Midbrain (tissue), 1 donor: Measurements from ENCODE around the gene DR1.
"Not testable (repeated sequence)": the region's sequence is repeated elsewhere in the genome, so short reads cannot be mapped to it uniquely, and the experiment has no call there.

Experiments used
- DNase-seq: peaks from one replicate; lab custom pipeline; 2025; lab: John Stamatoyannopoulos, UW

DR1 gene

DNA sequence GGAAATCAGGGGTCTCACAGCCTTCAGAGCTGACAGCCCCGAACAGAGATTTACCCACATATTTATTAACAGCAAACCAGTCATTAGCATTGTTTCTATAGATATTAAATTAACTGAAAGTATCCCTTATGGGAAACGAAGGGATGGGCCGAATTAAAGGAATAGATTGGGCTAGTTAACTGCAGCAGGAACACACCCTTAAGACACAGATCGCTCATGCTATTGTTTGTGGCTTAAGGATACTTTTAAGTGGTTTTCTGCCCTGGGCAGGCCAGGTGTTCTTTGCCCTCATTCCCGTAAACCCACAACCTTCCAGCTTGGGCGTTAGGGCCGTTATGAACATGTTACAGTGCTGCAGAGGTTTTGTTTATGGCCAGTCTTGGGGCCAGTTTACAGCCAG is 40.6 kb downstream of the DR1 start:
- not testable (repeated sequence) for DNase-seq

DNA sequence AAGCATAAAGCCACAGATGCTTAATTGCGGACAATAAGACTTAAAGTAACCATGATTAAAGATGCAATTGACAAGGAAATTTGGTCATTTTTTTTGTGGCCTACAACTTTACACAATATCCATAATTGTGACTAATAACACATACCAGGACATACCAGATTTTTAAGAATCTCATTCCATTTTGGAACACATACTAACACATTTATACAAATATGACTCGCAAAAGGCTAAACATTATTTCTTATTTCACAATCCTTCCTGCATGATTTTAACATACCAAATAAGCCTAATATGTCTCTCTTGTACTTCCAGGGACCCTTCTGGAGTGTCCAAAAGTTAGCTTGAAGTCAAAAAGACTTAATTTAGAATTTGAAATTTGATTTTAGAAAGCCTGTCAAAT is 48.8 kb downstream of the DR1 start:
- DNase-seq, result no peak

GRCh38 chr1:93395195-93395594 is 49.5 kb downstream of the DR1 start:
- no peak for DNase-seq

DNA sequence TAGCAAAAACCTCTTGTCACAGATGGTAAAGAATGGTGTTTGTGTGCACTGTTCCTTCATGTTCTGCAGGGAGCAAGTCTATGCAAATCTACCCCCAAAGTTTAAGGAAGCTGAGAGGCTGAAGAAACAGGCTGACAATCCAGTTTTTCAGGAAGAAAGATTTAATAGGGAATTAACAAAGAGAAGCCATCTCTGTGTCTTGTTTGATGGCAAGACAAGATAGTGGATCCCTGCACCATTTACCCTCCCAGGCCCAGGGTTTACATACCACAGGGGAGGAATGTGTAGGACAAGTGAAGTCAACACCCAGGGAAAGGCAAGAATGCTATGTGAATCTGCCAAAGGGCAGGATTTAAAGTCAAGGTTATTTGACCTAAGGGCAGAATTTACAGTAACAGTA is 54.1 kb downstream of the DR1 start:
- no peak for DNase-seq

DNA sequence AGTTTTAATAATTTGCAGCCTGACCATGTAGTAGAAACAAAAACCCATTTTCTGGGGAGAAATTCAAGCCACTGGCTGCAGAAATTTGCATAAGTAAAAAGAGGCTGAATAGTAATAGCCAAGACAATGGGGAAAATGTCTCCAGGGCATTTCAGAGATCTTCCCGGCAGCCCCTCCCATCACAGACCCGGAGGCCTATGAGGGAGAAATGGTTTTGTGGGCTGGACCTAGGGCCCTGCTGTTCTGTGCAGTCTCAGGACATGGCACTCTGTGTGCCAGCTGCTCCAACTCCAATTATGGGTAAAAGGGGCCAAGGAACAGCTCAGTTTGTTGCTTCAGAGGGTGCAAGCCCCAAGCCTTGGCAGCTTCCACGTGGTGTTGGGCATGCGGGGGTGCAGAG is 62.5 kb downstream of the DR1 start:
- DNase-seq, result no peak

GRCh38 chr1:93411000-93411399 is 65.3 kb downstream of the DR1 start:
- DNase-seq, result no peak

- no peak for DNase-seq
Measured at GRCh38 chr1:93414749-93415148, 69.0 kb downstream of the DR1 start.

- no peak for DNase-seq
Measured at GRCh38 chr1:93415296-93415695, 69.6 kb downstream of the DR1 start.

- DNase-seq, result no peak
Measured at GRCh38 chr1:93416183-93416582, 70.5 kb downstream of the DR1 start.
